ENCODE results near the gene LYRM4. TPM values are rescaled to one million over a fixed set of nuclear protein-coding genes. Genes with fewer than 3 reads are reported as not detected.
A peak's percentile ranks its signal among the peaks of the same experiment; 100 is the strongest.

Gene LYRM4
- total RNA-seq, 1 donor: 16.6 TPM

DNA sequence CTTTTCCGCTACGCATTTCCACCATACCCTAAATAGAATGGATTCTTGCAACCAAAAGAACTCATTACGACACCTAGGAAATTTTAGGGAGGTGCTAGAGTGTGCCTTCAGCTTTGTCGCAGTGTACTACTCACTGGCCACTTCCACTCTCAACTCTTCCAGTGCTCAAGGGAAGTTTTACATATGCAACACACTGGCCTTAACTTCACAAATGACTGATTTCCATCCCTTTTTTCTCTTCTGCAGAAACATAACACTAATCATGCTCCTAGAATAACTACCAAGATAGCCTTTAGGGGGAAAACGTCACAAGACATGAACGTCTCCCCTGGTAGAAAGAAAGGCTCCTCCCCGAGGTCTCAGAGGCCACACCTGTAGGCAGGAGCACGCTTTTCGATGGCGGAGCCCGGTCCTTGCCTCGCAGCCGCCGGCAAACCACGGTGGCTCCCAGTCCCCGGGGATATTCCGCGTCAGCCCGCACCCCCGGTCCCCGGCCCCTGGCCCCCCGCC, 584 bp downstream of the LYRM4 start:
- H3K36me3 ChIP-seq (ENCODE audit: insufficient read depth, low read length): no peaks in the 10 kb centered on the region
- peaks cover 15% of the 10 kb centered on the region for H3K4me1 ChIP-seq (ENCODE audit: insufficient read depth, low read length)
- no peaks in the 10 kb centered on the region for H3K27me3 ChIP-seq (ENCODE audit: insufficient read depth, low read length)
- DNase-seq (ENCODE audit: insufficient read length, low spot score, missing footprints): peak; percentile 93
- peak overlapping the region; percentile 97 for H3K27ac ChIP-seq (ENCODE audit: low read depth, low read length)
- peaks cover 52% of the 10 kb centered on the region for H3K79me2 ChIP-seq (ENCODE audit: insufficient read depth, low read length)
- TF ChIP-seq, protein P1, sequence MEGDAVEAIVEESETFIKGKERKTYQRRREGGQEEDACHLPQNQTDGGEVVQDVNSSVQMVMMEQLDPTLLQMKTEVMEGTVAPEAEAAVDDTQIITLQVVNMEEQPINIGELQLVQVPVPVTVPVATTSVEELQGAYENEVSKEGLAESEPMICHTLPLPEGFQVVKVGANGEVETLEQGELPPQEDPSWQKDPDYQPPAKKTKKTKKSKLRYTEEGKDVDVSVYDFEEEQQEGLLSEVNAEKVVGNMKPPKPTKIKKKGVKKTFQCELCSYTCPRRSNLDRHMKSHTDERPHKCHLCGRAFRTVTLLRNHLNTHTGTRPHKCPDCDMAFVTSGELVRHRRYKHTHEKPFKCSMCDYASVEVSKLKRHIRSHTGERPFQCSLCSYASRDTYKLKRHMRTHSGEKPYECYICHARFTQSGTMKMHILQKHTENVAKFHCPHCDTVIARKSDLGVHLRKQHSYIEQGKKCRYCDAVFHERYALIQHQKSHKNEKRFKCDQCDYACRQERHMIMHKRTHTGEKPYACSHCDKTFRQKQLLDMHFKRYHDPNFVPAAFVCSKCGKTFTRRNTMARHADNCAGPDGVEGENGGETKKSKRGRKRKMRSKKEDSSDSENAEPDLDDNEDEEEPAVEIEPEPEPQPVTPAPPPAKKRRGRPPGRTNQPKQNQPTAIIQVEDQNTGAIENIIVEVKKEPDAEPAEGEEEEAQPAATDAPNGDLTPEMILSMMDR (IDR thresholded peaks at IDR 0.05; ENCODE audit: extremely low read depth, low read depth, low read length): no peak
- H3K9me3 ChIP-seq (ENCODE audit: low read depth, low read length): no peaks in the 10 kb centered on the region
- peak overlapping the region; percentile 92 for H2AFZ ChIP-seq (ENCODE audit: low read length)
- H3K4me2 ChIP-seq (ENCODE audit: insufficient read depth, low read length): peak overlapping the region; percentile 99
- no peaks in the 10 kb centered on the region for H4K20me1 ChIP-seq (ENCODE audit: insufficient read depth, low read length)
- peak overlapping the region; percentile 84 for H3K4me3 ChIP-seq (ENCODE audit: insufficient read depth, low read length)

DNA sequence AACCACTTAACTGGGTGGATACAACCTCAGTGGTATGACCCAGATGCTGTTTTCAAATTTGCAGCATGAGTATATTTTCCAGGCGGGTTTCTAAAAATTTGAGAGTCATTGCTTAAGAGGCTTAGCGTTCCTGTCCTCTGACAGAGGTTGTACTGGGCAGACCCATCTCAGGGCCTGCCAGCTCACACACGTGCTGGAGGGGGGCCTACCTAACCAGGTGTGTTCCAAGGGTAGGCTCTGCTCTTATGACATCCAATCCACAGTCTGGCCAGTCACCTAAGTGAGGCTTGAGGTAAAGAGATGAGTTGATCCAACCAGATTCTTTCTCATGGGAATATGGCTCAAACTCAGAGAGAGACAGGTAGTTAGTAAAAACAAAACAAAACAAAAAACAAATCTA, 1.3 kb downstream of the LYRM4 start:
- no peak for DNase-seq (ENCODE audit: insufficient read length, low spot score, missing footprints)
- TF ChIP-seq, protein P1 (IDR thresholded peaks at IDR 0.05; ENCODE audit: extremely low read depth, low read depth, low read length): no peak
- H2AFZ ChIP-seq (ENCODE audit: low read length): peak overlapping the region; percentile 92
- peaks cover 15% of the 10 kb centered on the region for H3K4me1 ChIP-seq (ENCODE audit: insufficient read depth, low read length)
- H3K27me3 ChIP-seq (ENCODE audit: insufficient read depth, low read length): no peaks in the 10 kb centered on the region
- H3K4me3 ChIP-seq (ENCODE audit: insufficient read depth, low read length): peak overlapping the region; percentile 84
- H3K9me3 ChIP-seq (ENCODE audit: low read depth, low read length): no peaks in the 10 kb centered on the region
- H3K4me2 ChIP-seq (ENCODE audit: insufficient read depth, low read length): peak overlapping the region; percentile 99
- H3K27ac ChIP-seq (ENCODE audit: low read depth, low read length): peak overlapping the region; percentile 97
- H3K36me3 ChIP-seq (ENCODE audit: insufficient read depth, low read length): no peaks in the 10 kb centered on the region
- H4K20me1 ChIP-seq (ENCODE audit: insufficient read depth, low read length): no peaks in the 10 kb centered on the region
- peaks cover 51% of the 10 kb centered on the region for H3K79me2 ChIP-seq (ENCODE audit: insufficient read depth, low read length)

DNA sequence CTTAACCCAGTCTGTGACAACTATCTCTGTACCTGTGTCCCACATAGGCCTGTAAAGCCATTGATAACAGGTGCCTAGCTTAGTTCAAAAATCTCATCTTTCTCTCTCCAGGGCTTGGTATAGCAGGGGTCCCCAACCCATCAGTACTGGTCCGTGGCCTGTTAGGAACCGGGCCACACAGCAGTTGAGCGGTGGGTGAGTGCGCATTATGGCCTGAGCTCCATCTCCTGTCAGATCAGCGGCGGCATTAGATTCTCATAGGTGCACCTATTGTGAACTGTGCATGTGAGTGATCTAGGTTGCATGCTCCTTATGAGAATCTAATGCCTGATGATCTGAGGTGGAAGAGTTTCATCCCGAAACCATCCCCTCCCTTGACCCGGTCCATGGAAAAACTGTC, 3.4 kb downstream of the LYRM4 start:
- TF ChIP-seq, protein P1 (IDR thresholded peaks at IDR 0.05; ENCODE audit: extremely low read depth, low read depth, low read length): no peak
- H3K9me3 ChIP-seq (ENCODE audit: low read depth, low read length): no peaks in the 10 kb centered on the region
- H3K4me3 ChIP-seq (ENCODE audit: insufficient read depth, low read length): no peak overlapping the region
- no peaks in the 10 kb centered on the region for H4K20me1 ChIP-seq (ENCODE audit: insufficient read depth, low read length)
- no peak overlapping the region for H3K4me2 ChIP-seq (ENCODE audit: insufficient read depth, low read length)
- peaks cover 34% of the 10 kb centered on the region for H3K79me2 ChIP-seq (ENCODE audit: insufficient read depth, low read length)
- H3K27ac ChIP-seq (ENCODE audit: low read depth, low read length): no peak overlapping the region
- no peaks in the 10 kb centered on the region for H3K36me3 ChIP-seq (ENCODE audit: insufficient read depth, low read length)
- peaks cover 14% of the 10 kb centered on the region for H3K4me1 ChIP-seq (ENCODE audit: insufficient read depth, low read length)
- no peak for DNase-seq (ENCODE audit: insufficient read length, low spot score, missing footprints)
- H2AFZ ChIP-seq (ENCODE audit: low read length): no peak overlapping the region
- no peaks in the 10 kb centered on the region for H3K27me3 ChIP-seq (ENCODE audit: insufficient read depth, low read length)

DNA sequence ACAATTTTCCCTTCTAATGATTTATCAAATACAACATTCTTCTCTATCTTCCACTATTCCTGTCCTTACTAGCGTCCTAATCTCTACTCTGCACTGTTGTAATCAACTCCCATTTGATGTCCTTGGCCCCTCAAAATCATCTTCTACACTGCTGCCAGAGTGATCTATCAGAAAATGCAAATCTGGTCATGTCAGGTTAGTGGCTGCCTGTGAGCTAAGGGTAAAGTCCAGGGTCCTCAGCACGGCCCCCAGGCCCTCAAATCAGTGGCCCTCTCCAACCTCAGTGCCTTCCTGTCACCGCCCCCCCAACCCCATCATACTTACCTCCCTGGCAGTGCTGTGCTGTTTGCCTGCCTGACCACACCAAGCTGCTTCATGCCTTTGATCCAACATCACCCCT, 3.8 kb downstream of the LYRM4 start:
- no peaks in the 10 kb centered on the region for H3K36me3 ChIP-seq (ENCODE audit: insufficient read depth, low read length)
- peaks cover 9% of the 10 kb centered on the region for H3K4me1 ChIP-seq (ENCODE audit: insufficient read depth, low read length)
- peaks cover 36% of the 10 kb centered on the region for H3K79me2 ChIP-seq (ENCODE audit: insufficient read depth, low read length)
- no peak overlapping the region for H3K4me3 ChIP-seq (ENCODE audit: insufficient read depth, low read length)
- no peaks in the 10 kb centered on the region for H3K27me3 ChIP-seq (ENCODE audit: insufficient read depth, low read length)
- TF ChIP-seq, protein P1 (IDR thresholded peaks at IDR 0.05; ENCODE audit: extremely low read depth, low read depth, low read length): no peak
- no peak overlapping the region for H2AFZ ChIP-seq (ENCODE audit: low read length)
- H3K9me3 ChIP-seq (ENCODE audit: low read depth, low read length): no peaks in the 10 kb centered on the region
- H4K20me1 ChIP-seq (ENCODE audit: insufficient read depth, low read length): no peaks in the 10 kb centered on the region
- H3K27ac ChIP-seq (ENCODE audit: low read depth, low read length): no peak overlapping the region
- H3K4me2 ChIP-seq (ENCODE audit: insufficient read depth, low read length): no peak overlapping the region
- DNase-seq (ENCODE audit: insufficient read length, low spot score, missing footprints): no peak
